H1 (cell line): ENCODE results near the gene GALNT17. TPM values are rescaled to one million over a fixed set of nuclear protein-coding genes. Genes with fewer than 3 reads are reported as not detected.

Experiments used
- CHD7 ChIP-seq: fragments of 300-600 bp; sonication (generic); IDR thresholded peaks from 2 replicates; pipeline ENCODE4 v1.7.1; 2012; ENCODE audit warnings: low read length, moderate library complexity, mild to moderate bottlenecking, inconsistent platforms; ENCODE audit not compliant: insufficient replicate concordance
- EP300 ChIP-seq, 2 experiments: IDR thresholded peaks; 1 replicate in 1 of 2; 2 replicates in 1 of 2; pipeline ENCODE4 v1.6.1; 2011 to 2012; ENCODE audit warnings: low read depth in 2 of 2, low read length in 2 of 2, mild to moderate bottlenecking in 2 of 2, borderline replicate concordance in 1 of 2, inconsistent platforms in 1 of 2, moderate library complexity in 1 of 2
- POLR2A ChIP-seq, 2 experiments: IDR thresholded peaks; 1 replicate in 1 of 2; 2 replicates in 1 of 2; pipeline ENCODE4 v1.6.1; 2011; ENCODE audit warnings: low read depth in 2 of 2, low read length in 2 of 2, mild to moderate bottlenecking in 2 of 2; ENCODE audit errors: control extremely low read depth in 1 of 2
- RFX5 ChIP-seq: IDR thresholded peaks from 2 replicates; pipeline ENCODE4 v1.6.1; 2011; ENCODE audit warnings: low read depth, low read length, improper control_type of control experiment, borderline replicate concordance
- USF2 ChIP-seq: IDR thresholded peaks from 2 replicates; pipeline ENCODE4 v1.6.1; 2011; ENCODE audit warnings: low read length, improper control_type of control experiment
- polyA plus RNA-seq, 7 experiments: library from polyadenylated mRNA; depleted of rRNA in 3 of 7; stranded (reverse) in 5 of 7; unstranded in 2 of 7; fragments of >200 nt in 5 of 7; fragments of 200-250 nt in 2 of 7; gene quantifications; 1 replicate in 5 of 7; 2 replicates in 1 of 7; 4 replicates in 1 of 7; pipeline versions ENCODE4 v1.2.1 to v1.2.3, GENCODE V29; 2011 to 2013; ENCODE audit warnings: missing spikeins in 2 of 7, mixed read lengths in 2 of 7
- total RNA-seq: library from RNA; stranded (reverse); fragmentation: NEBNext Ultra II Directional; extraction: Animal tissue kit (Norgen Biotek cat#: 25700); gene quantifications from 2 replicates; pipeline ENCODE4 v1.2.1, GENCODE V29; 2021
- TF ChIP-seq, protein P1 (sequence below): IDR thresholded peaks from 2 replicates; pipeline ENCODE4 v1.6.1; 2011; ENCODE audit warnings: low read depth, mild to moderate bottlenecking, low read length; ENCODE audit not compliant: insufficient read depth

Gene GALNT17
- total and polyA plus RNA-seq, 2 of the 8 experiments (the other 6 are each of a cell fraction or from before 2014, with no cell fraction given) = 37.7 to 47.0 TPM

GRCh38 chr7:71618278-71618677, 486.3 kb downstream of the GALNT17 start (continued):
- TF ChIP-seq CHD7 = no peak
- TF ChIP-seq, protein P1, sequence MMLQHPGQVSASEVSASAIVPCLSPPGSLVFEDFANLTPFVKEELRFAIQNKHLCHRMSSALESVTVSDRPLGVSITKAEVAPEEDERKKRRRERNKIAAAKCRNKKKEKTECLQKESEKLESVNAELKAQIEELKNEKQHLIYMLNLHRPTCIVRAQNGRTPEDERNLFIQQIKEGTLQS = no peak
- no peak for TF ChIP-seq RFX5
- no peak for TF ChIP-seq USF2
- no peak for TF ChIP-seq EP300 (IDR thresholded peaks at IDR 0.05; ENCODE audit: borderline replicate concordance in 1 of 2, low read depth in 2 of 2, low read length in 2 of 2)
- no peak for TF ChIP-seq POLR2A (IDR thresholded peaks at IDR 0.05; ENCODE audit: control extremely low read depth in 1 of 2, low read depth in 2 of 2, low read length in 2 of 2)
